Mucosa of rectum (tissue), 2 donors: ENCODE results near the gene CENPU.

Experiments used
- H3K27ac ChIP-seq, 2 donors: one replicate each; pipeline ENCODE4 v1.7.0; 2013; ENCODE audit warnings: inconsistent platforms in 2 of 2, low read depth in 2 of 2, low read length in 2 of 2
- H3K27me3 ChIP-seq, 2 donors: one replicate each; pipeline ENCODE4 v1.7.0; 2013; ENCODE audit warnings: low read length in 2 of 2; ENCODE audit not compliant: control insufficient read depth in 2 of 2, insufficient read depth in 2 of 2
- H3K36me3 ChIP-seq, 2 donors: one replicate each; pipeline ENCODE4 v1.7.0; 2013; ENCODE audit warnings: low read length in 2 of 2; ENCODE audit not compliant: control insufficient read depth in 2 of 2, insufficient read depth in 2 of 2
- H3K4me1 ChIP-seq, 2 donors: one replicate each; pipeline ENCODE4 v1.7.0; 2013; ENCODE audit warnings: low read length in 2 of 2, mild to moderate bottlenecking in 1 of 2; ENCODE audit not compliant: control insufficient read depth in 2 of 2, insufficient read depth in 2 of 2
- H3K4me3 ChIP-seq, 2 donors: one replicate each; pipeline ENCODE4 v1.7.0; 2013; ENCODE audit warnings: low read length in 2 of 2
- H3K9ac ChIP-seq, 2 donors: one replicate each; pipeline ENCODE4 v1.7.0; 2013; ENCODE audit warnings: low read length in 2 of 2, low read depth in 1 of 2, mild to moderate bottlenecking in 1 of 2
- H3K9me3 ChIP-seq, 2 donors: one replicate each; pipeline ENCODE4 v1.7.0; 2013; ENCODE audit warnings: low read length in 2 of 2; ENCODE audit not compliant: control insufficient read depth in 2 of 2
- donor health status: healthy.
- donor health status: Normal muscosa, but diverticular disease.

The CENPU gene

DNA sequence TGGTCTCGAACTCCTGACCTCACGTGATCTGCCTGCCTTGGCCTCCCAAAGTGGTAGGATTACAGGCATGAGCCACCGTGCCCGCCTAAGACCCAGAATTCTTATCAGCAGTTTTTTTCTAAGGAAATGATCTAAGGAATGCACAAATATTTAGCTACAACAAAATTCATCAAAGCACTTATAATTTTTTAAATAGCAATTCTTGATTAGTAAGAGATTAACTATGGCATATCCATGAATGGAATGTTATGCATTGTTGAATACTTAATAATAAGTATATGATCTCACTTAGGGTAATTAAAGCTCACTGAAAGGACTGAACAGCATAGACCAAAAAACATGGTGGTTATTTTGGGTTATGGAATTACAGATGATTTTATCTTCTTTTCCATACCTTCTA, 18.4 kb downstream of the CENPU start:
- no peak overlapping the region for H3K27ac ChIP-seq
- no peaks in the 10 kb centered on the region for H3K36me3 ChIP-seq
- H3K9ac ChIP-seq: no peak overlapping the region
- H3K9me3 ChIP-seq: no peaks in the 10 kb centered on the region
- no peak overlapping the region for H3K4me3 ChIP-seq
- H3K4me1 ChIP-seq: no peaks in the 10 kb centered on the region
- no peaks in the 10 kb centered on the region for H3K27me3 ChIP-seq

DNA sequence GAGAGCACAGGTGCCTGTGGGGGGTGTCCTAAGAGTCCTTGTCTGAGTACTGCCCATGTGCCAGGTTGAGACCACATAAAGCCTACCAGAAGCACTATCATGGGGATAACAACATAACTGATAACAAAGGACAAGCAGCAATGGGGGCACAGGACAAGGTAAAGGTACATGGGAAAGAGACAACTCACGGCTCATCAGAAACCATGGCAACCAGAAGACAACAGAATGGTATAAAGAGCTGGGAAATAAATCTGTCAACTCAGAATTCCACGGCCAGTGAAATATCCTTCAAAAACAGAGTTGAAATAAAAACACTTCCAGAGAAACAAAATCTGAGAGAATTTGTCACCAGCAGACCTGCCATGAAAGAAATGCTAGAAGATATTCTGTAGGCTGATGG, 20.0 kb downstream of the CENPU start:
- Histone ChIP-seq H3K27me3 (no peaks in the 10 kb centered on the region), H3K4me1 (no peaks in the 10 kb centered on the region), H3K9ac (no peak overlapping the region), H3K4me3 (no peak overlapping the region), H3K27ac (no peak overlapping the region), H3K9me3 (no peaks in the 10 kb centered on the region), H3K36me3 (no peaks in the 10 kb centered on the region)

DNA sequence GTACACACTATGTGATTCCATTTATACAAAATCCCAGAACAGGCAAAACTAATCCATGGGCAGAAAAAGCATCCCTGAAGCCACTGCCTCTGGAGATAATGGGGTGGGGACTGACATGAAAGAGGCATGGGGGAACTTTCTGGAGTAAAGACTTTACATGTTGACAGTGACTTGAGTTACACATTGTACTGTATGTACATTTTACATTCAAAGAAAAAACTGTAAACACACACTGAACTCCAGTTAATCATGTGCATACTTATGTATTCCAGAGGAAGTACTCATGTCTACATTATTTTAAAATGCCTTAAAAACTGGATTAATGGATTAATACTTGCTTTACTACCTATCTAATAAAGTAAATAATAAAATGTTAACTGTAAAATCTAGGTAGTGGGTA, 21.6 kb downstream of the CENPU start:
- Histone ChIP-seq H3K9ac (no peak overlapping the region), H3K9me3 (no peaks in the 10 kb centered on the region), H3K4me3 (no peak overlapping the region), H3K27me3 (no peaks in the 10 kb centered on the region), H3K4me1 (no peaks in the 10 kb centered on the region), H3K36me3 (no peaks in the 10 kb centered on the region), H3K27ac (no peak overlapping the region)

DNA sequence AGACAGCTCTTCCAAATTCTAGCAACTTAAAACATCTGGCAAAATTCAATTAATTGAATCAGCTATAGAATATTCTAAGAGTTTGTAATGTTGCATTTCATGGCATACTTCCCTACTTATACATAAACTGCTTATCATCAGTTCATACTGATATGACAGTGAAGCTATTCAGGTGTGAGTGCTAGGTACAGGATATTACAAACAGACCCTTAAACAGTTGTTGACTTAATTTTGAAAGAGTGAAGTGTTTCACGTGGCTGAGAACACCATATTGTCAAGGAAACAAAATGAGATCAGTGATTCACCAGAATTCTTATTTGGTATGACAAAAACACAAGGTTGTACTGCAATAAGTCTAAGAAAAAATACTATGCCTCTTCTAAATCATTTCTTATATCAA, 27.4 kb downstream of the CENPU start:
- H3K4me3 ChIP-seq: no peak overlapping the region
- no peak overlapping the region for H3K27ac ChIP-seq
- no peaks in the 10 kb centered on the region for H3K9me3 ChIP-seq
- H3K27me3 ChIP-seq: no peaks in the 10 kb centered on the region
- no peak overlapping the region for H3K9ac ChIP-seq
- no peaks in the 10 kb centered on the region for H3K4me1 ChIP-seq
- peaks cover 0 to 2% of the 10 kb centered on the region in 2 donors for H3K36me3 ChIP-seq

DNA sequence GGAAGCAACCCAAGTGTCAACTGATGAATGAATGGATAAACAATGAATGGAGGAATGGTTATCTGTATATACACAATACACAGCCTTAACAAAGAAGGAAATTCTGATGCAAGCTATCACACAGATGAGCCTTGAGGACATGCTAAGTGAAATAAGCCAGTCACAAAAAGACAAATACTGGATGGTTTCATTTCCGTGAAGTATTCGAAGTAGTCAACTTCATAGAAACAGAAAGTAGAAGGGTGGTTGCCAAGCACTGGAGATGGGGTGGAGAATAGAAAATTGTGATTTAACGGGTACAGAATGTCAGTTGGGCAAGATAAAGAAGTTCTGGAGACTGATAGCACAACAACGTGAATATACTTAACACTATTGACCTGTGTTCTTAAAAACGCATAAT, 28.2 kb downstream of the CENPU start:
- no peaks in the 10 kb centered on the region for H3K9me3 ChIP-seq
- H3K27ac ChIP-seq: no peak overlapping the region
- H3K4me3 ChIP-seq: no peak overlapping the region
- H3K27me3 ChIP-seq: no peaks in the 10 kb centered on the region
- no peaks in the 10 kb centered on the region for H3K4me1 ChIP-seq
- peaks cover 0 to 5% of the 10 kb centered on the region in 2 donors for H3K36me3 ChIP-seq
- no peak overlapping the region for H3K9ac ChIP-seq

DNA sequence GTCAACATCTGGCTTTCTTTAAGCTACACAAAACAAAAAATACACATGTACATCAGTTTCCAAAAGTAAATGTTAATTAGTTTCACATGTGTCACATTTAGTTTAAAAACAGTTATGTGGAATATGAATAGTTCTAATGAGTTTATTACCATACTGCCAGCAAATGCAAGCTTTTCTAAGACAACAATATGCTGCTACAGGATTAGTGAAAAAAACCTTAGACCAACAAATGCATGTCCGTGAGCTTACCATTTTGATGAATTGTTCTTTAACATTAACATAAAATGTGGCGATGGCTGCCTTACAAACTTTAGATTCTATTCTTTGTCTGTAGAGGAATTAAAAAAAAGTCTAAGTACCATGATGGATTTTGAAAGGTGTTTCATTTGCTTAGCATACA, 31.8 kb downstream of the CENPU start:
- Histone ChIP-seq H3K27me3 (no peaks in the 10 kb centered on the region), H3K9me3 (no peaks in the 10 kb centered on the region), H3K36me3 (peaks cover 0 to 5% of the 10 kb centered on the region in 2 donors), H3K27ac (no peak overlapping the region), H3K9ac (no peak overlapping the region), H3K4me1 (no peaks in the 10 kb centered on the region), H3K4me3 (no peak overlapping the region)

DNA sequence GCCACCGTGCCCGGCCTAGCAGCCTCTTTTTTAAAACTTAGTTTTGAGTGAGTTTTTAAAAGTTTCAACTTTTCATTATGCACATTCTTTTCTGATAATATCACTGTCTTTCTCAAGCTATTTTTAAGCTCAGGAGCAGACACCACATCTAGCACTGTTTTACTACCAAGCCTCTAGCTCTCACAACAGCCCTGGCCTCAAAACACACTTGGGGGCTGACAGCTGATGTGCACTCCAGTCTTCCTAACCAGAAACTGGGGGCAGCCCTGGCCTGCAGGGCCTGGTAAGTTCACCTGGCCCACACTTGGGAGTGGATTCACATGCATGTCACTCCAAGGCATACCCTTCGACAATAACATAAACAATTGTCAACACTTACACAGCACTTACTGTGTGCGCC, 34.0 kb downstream of the CENPU start:
- no peak overlapping the region for H3K9ac ChIP-seq
- peaks cover 3 to 8% of the 10 kb centered on the region in 2 donors for H3K36me3 ChIP-seq
- H3K27me3 ChIP-seq: no peaks in the 10 kb centered on the region
- no peak overlapping the region for H3K27ac ChIP-seq
- H3K4me1 ChIP-seq: no peaks in the 10 kb centered on the region
- no peaks in the 10 kb centered on the region for H3K9me3 ChIP-seq
- no peak overlapping the region for H3K4me3 ChIP-seq

DNA sequence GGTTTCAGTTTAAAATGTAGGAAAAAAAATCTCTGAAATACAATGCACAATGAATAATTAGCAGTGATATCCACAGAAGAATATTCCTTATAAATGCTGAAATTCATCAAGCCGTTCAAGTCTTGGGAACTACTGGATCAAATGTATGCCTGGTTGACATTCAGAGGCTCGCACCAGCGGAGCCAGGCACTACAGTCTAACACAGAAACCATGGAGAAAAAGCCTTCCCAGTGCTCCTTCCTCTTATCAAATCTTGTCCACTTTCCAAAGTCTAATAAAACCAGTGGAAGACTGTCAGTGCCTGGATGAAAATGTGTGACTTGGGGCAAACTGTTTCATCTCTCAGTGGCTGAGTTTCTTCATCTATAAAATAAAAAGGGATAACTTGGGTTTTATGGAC, 35.9 kb downstream of the CENPU start:
- Histone ChIP-seq H3K36me3 (peaks cover 11 to 13% of the 10 kb centered on the region in 2 donors), H3K4me3 (no peak overlapping the region), H3K9ac (no peak overlapping the region), H3K27me3 (no peaks in the 10 kb centered on the region), H3K27ac (no peak overlapping the region), H3K4me1 (no peaks in the 10 kb centered on the region), H3K9me3 (no peaks in the 10 kb centered on the region)

DNA sequence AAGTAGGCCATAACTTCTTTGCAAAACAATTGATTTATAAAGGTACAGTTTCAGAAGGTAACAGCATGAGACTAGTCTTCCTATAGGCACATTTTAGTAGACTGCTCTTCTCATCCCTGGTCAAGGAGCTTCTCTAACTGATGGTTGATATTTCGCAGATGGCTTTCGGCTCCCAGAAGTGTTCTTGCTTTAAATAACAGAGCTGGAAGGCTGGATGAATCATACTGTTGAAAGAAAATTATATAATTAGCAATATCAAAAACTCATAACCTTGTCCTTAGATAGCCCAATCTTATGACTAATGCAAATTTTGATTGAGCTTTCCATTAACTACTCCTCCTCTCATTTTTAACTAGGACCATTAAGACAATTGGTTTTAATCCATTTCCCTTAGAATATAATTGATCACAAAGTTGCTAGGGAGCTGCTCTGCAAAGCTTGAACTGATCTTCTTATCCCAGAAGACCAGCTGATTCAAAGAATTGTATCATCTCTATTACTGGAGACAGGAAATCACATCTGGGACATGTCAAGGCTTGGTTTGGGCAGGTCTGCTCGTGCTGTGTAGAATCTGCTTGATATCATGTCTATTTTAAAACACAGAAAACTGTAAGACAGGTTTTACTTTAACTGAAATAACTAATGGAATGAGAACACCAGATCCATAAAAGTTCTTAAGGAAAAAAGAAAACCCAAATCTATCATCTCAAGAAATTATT, 38.6 kb downstream of the CENPU start:
- H3K27me3 ChIP-seq: no peaks in the 10 kb centered on the region
- H3K4me1 ChIP-seq: no peaks in the 10 kb centered on the region
- peaks cover 9 to 13% of the 10 kb centered on the region in 2 donors for H3K36me3 ChIP-seq
- no peak overlapping the region for H3K4me3 ChIP-seq
- H3K9ac ChIP-seq: no peak overlapping the region
- no peaks in the 10 kb centered on the region for H3K9me3 ChIP-seq
- H3K27ac ChIP-seq: no peak overlapping the region

DNA sequence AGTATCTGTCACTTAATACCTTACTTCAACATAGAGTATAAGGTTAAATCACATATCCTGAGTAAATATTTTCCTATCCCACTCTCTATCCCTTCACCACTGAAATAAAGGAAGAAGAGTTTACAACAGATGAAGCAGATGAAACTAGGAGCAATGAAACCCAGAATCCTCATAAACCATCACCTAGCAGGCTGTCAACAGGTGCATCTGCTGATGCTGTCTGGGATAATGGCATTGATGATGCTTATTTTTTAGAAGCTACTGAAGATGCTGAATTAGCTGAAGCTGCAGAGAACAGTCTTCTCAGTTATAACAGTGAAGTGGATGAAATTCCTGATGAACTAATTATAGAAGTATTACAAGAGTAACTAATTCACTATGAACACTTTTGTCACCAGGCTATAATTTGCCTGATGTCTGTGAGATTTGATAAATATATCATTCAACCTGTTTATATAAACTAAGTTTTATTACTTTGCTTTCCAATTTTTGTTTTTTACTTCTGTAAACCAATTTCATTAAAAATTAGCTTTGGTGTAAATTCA, 39.4 kb downstream of the CENPU start:
- no peaks in the 10 kb centered on the region for H3K4me1 ChIP-seq
- no peak overlapping the region for H3K9ac ChIP-seq
- H3K9me3 ChIP-seq: no peaks in the 10 kb centered on the region
- H3K36me3 ChIP-seq: peaks cover 9 to 13% of the 10 kb centered on the region in 2 donors
- H3K27ac ChIP-seq: no peak overlapping the region
- no peaks in the 10 kb centered on the region for H3K27me3 ChIP-seq
- H3K4me3 ChIP-seq: no peak overlapping the region
